NB4 (cell line): ENCODE measurements around the gene CASP3.

Source experiments
- CTCF ChIP-seq: IDR thresholded peaks from one replicate; pipeline ENCODE4 v1.5.1; 2012; ENCODE audit warnings: low read depth, low read length
- POLR2A ChIP-seq: IDR thresholded peaks from 2 replicates; pipeline ENCODE4 v1.6.1; 2011; ENCODE audit warnings: mild to moderate bottlenecking; ENCODE audit not compliant: insufficient read length; ENCODE audit errors: extremely low read depth
- TF ChIP-seq, protein P1 (sequence below): IDR thresholded peaks from 2 replicates; pipeline ENCODE4 v1.6.1; 2011; ENCODE audit warnings: low read depth, low read length

DNA sequence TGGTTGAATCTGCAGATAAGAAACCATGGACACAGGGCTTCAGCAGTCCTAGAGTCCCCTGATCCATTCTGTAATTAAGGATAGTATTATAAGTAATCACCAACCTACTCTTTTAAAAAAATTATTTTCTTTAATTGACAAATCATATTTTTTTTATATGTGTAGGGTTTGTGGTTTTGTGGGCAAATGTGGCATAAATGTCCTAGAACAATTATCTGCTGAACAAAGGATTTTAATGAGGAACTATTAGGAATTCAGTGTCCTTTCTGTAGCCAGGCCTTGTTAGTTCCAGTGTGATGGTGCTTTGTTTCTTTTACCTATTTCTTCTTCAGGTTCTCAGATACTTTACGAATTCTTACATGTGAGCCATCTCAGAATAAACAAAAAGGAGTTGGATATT is 32.7 kb upstream of the CASP3 start:
- TF ChIP-seq CTCF, result no peak
- no peak for TF ChIP-seq POLR2A
- TF ChIP-seq, protein P1, sequence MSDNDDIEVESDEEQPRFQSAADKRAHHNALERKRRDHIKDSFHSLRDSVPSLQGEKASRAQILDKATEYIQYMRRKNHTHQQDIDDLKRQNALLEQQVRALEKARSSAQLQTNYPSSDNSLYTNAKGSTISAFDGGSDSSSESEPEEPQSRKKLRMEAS, result no peak
